Natural killer cell (primary cell): ENCODE measurements around the gene KCNH4. TPM values are rescaled to one million over a fixed set of nuclear protein-coding genes. Genes with fewer than 3 reads are reported as not detected.

ENCODE experiments used
- ATAC-seq, 3 donors: fragments of 150-1000 bp in 2 of 3; fragments of 200-7000 bp in 1 of 3; cut with Tn5 transposase; 1 replicate in 1 of 3; 2 replicates in 2 of 3; pipeline ENCODE4 v1.10.0; 2021; ENCODE audit warnings: mild to moderate bottlenecking in 2 of 3, moderate library complexity in 2 of 3
- DNase-seq, 2 donors: peaks; one replicate each; pipeline versions ENCODE4 v3.0.0 to v3.0.0-alpha.2; 2013 to 2021; ENCODE audit warnings: mixed read lengths in 1 of 2
- H3K27ac ChIP-seq: one replicate; pipeline ENCODE4 v1.5.1; 2013; ENCODE audit warnings: mild to moderate bottlenecking, low read length
- H3K27me3 ChIP-seq: one replicate; pipeline ENCODE4 v1.6.1; 2013; ENCODE audit warnings: low read length; ENCODE audit not compliant: control insufficient read depth, insufficient read depth
- H3K36me3 ChIP-seq: one replicate; pipeline ENCODE4 v1.6.1; 2013; ENCODE audit warnings: low read length; ENCODE audit not compliant: control insufficient read depth, insufficient read depth
- H3K4me1 ChIP-seq: one replicate; pipeline ENCODE4 v1.6.1; 2013; ENCODE audit warnings: low read length; ENCODE audit not compliant: control insufficient read depth, insufficient read depth
- H3K4me3 ChIP-seq: one replicate; pipeline ENCODE4 v1.5.1; 2013; ENCODE audit warnings: low read length
- H3K9me3 ChIP-seq: one replicate; pipeline ENCODE4 v1.6.1; 2013; ENCODE audit warnings: low read length; ENCODE audit not compliant: control insufficient read depth, insufficient read depth
- H3K27ac Mint-ChIP-seq, 2 donors: one replicate each; pipeline ENCODE4 v1.8.0; 2022; ENCODE audit warnings: mild to moderate bottlenecking in 2 of 2, mixed read lengths in 2 of 2, moderate library complexity in 1 of 2
- H3K27me3 Mint-ChIP-seq, 2 donors: one replicate each; pipeline ENCODE4 v1.8.0; 2022; ENCODE audit warnings: low read depth in 2 of 2, mixed read lengths in 2 of 2
- H3K36me3 Mint-ChIP-seq: one replicate; pipeline ENCODE4 v1.8.0; 2022; ENCODE audit warnings: mixed read lengths
- H3K4me1 Mint-ChIP-seq, 2 donors: one replicate each; pipeline ENCODE4 v1.8.0; 2022; ENCODE audit warnings: mixed read lengths in 2 of 2
- H3K4me3 Mint-ChIP-seq: one replicate; pipeline ENCODE4 v1.8.0; 2022; ENCODE audit warnings: mild to moderate bottlenecking, moderate library complexity, mixed read lengths
- H3K9me3 Mint-ChIP-seq, 2 donors: one replicate each; pipeline ENCODE4 v1.8.0; 2022; ENCODE audit warnings: mixed read lengths in 2 of 2
- WGBS: methylation state at CpG from one replicate; pipeline ENCODE4 v1.1.7; 2013; ENCODE audit warnings: missing lambda C conversion rate; ENCODE audit not compliant: insufficient coverage; 5-methylcytosine and 5-hydroxymethylcytosine counted together
- intact Hi-C: fragments of 100-400 bp; cut with micrococcal nuclease; formaldehyde crosslinking; loops from one replicate; pipeline ENCODE4 v1.14.2; 2022
- total RNA-seq, 4 donors: library from RNA; stranded (reverse); fragments of 120-200 nt in 1 of 4; gene quantifications; one replicate each; pipeline versions ENCODE4 v1.2.3 to v1.2.4, GENCODE V29; 2013 to 2022
- TF ChIP-seq, protein P1 (sequence below): fragments of 200-600 bp; IDR thresholded peaks from one replicate; pipeline ENCODE4 v1.8.0; 2022; ENCODE audit warnings: antibody characterized with exemption

KCNH4 gene
- total RNA-seq, 3 donors from 2014 or later (not counting 1 experiment from before 2014, with no cell fraction given): 0.12 to 0.27 (median 0.20) TPM

DNA sequence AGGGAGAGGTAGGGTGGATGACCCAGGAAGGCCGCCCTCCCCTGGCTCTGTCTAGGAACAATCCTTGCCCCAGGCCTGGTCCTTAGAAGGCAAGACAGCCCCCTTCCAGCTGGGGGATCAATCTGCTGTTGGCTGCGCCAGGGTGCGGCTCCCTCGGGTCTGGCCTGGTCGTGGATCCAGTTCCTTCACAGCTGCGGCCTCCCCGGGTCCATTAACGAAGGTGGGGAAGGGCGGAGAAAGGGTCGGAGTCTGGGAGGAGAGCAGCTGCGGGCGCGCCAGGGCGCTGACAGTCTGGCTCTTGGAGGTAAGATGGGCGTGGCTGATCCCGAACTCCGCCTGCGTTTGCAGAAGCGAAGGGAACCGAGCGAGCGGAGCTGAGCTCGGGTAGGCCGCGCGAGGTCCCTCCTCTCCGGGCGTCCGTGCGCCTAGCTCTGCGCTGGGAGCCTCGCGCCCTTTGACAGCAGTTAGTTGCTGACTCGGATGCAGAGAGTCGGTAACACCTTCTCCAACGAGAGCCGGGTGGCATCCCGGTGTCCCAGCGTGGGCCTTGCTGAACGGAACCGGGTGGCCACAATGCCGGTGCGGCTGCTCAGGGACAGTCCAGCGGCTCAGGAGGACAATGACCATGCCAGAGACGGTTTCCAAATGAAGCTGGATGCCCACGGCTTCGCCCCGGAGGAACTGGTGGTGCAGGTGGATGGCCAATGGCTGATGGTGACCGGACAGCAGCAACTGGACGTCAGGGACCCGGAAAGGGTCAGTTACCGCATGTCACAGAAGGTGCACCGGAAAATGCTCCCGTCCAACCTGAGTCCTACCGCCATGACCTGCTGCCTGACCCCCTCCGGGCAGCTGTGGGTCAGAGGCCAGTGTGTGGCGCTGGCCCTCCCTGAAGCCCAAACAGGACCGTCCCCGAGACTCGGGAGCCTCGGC lies 58.3 kb downstream of the KCNH4 start, which contains the start of gene HSPB9:
Gene HSPB9, plus strand, starts transcription at position 434 of the 933 bp plus-strand sequence. Its CDS starts 47 bp downstream, at position 481.
- peaks cover 7% of the 10 kb centered on the region for H3K36me3 Mint-ChIP-seq
- peak within 1 kb of the TSS; percentile 75 for H3K4me3 Mint-ChIP-seq
- Histone ChIP-seq H3K27ac (no peak within 1 kb of the TSS), H3K4me1 (peaks cover 11% of the 10 kb centered on the region), H3K9me3 (no peaks in the 10 kb centered on the region), H3K36me3 (peaks cover 28% of the 10 kb centered on the region), H3K27me3 (no peaks in the 10 kb centered on the region), H3K4me3 (no peak within 1 kb of the TSS)
- DNase-seq: no peak
- peak within 1 kb of the TSS in 1 of 2 donors; percentile 47 for H3K27ac Mint-ChIP-seq
- ATAC-seq: no peak
- intact Hi-C loops: no loop called here
- H3K4me1 Mint-ChIP-seq: peaks cover 5 to 21% of the 10 kb centered on the region in 2 donors
- H3K9me3 Mint-ChIP-seq: no peaks in the 10 kb centered on the region
- no peaks in the 10 kb centered on the region for H3K27me3 Mint-ChIP-seq
- TF ChIP-seq, protein P1, sequence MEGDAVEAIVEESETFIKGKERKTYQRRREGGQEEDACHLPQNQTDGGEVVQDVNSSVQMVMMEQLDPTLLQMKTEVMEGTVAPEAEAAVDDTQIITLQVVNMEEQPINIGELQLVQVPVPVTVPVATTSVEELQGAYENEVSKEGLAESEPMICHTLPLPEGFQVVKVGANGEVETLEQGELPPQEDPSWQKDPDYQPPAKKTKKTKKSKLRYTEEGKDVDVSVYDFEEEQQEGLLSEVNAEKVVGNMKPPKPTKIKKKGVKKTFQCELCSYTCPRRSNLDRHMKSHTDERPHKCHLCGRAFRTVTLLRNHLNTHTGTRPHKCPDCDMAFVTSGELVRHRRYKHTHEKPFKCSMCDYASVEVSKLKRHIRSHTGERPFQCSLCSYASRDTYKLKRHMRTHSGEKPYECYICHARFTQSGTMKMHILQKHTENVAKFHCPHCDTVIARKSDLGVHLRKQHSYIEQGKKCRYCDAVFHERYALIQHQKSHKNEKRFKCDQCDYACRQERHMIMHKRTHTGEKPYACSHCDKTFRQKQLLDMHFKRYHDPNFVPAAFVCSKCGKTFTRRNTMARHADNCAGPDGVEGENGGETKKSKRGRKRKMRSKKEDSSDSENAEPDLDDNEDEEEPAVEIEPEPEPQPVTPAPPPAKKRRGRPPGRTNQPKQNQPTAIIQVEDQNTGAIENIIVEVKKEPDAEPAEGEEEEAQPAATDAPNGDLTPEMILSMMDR: no peak
- whole genome bisulfite sequencing: 97% methylated on average over 61 of the region's 61 CpGs

DNA sequence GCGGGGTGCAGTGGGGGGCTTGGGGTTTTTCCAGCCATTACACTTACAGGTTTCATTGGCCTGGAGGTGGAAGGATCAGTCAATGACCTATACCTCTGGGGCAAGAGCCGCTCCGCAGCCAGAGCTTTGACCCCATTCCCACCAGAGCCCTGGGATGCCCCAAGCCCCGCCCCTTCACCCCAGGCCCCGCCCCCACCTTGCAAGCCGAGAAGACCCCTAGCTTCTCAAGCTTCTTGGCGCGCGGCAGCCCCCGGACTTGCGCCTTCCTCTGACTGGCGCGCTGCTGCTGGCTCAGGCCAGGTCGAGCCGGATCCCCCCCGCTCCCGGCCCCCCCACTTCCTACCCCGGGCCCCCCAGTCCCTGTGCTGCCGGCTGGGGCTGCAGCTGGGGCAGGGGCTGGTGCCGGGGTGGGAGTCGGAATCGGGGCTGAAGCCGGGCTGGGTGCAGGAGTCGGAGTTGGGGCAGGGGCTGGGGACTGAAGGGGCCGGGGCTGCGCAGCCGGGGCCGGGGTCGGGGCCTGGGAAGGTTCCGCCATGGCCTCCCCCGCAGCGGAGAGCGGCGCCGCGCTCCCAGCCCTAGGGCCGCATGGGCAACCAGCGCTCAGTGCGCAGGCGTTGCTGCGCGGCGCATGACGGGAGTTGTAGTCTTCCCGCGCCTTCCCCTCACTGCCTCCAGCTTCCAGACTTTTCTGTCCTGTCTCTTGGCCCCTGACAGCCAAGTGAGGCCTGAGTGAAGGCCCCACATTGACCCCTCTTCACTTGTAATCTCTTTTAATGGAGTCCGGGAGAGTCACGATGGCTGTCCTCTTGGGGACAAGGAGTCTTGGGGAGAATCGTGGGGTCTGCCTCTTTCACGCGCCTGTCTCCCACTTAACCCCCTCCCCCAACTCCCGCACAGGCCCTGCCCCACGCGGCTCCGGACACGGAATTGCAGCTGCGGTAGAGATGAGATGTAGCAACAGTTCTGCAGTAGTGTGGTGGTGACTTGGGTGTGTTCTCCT lies 59.9 kb downstream of the KCNH4 start, which contains the start of gene KAT2A:
Gene KAT2A, minus strand, starts transcription at position 598 of the 1,000 bp plus-strand sequence. Its CDS starts 63 bp downstream, at position 535.
- Mint-ChIP-seq H3K27ac (peak within 1 kb of the TSS in 1 of 2 donors; percentile 47), H3K27me3 (no peaks in the 10 kb centered on the region), H3K4me1 (peaks cover 5 to 28% of the 10 kb centered on the region in 2 donors), H3K9me3 (no peaks in the 10 kb centered on the region), H3K36me3 (no peaks in the 10 kb centered on the region), H3K4me3 (peak within 1 kb of the TSS; percentile 75)
- Histone ChIP-seq H3K4me3 (peak within 1 kb of the TSS; percentile 30), H3K27ac (no peak within 1 kb of the TSS), H3K9me3 (no peaks in the 10 kb centered on the region), H3K27me3 (no peaks in the 10 kb centered on the region), H3K4me1 (peaks cover 20% of the 10 kb centered on the region), H3K36me3 (peaks cover 17% of the 10 kb centered on the region)
- intact Hi-C loops: no loop called here
- TF ChIP-seq, protein P1: no peak
- DNase-seq (peak; percentile 73 to 90), ATAC-seq (peak; percentile 84 to 90 (median 89))
- WGBS: 3% methylated on average over 48 of the region's 57 CpGs

DNA sequence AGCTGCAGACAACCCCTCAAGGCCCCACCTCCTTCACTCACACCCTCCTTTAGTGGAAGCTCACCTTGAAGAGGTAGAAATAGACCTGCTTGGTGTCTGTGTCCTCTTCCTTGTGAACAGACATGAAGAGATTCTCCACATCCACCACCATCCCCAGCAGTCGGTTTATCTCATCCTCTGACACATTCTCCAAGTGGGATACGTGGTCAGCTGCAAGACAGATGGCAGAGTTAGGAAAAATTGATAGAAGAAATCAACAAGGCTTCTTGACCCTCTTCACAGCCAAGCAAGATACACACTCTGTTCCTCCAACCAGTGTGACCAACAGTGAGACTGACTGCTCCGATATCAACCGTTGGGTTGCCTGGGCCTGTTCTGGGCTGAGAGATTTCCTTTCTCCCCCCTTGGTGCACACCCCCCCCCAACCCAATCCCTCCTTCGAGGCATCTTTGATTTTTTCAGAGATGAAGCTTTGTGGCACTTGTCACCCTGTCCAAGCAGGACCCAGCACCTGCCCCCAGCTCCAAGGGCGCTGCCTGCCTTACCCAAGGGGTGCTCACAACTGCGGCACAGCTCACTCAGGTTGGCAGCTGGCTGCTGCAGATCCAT lies 60.7 kb downstream of the KCNH4 start:
- peaks cover 8% of the 10 kb centered on the region for H3K36me3 ChIP-seq
- no peak for ATAC-seq
- WGBS: 71% methylated on average over 7 of the region's 7 CpGs
- H3K27me3 ChIP-seq: no peaks in the 10 kb centered on the region
- H3K27ac ChIP-seq: no peak overlapping the region
- H3K27ac Mint-ChIP-seq: no peak overlapping the region
- DNase-seq: no peak
- H3K4me3 ChIP-seq: no peak overlapping the region
- peak overlapping the region; percentile 57 for H3K4me3 Mint-ChIP-seq
- H3K36me3 Mint-ChIP-seq: no peaks in the 10 kb centered on the region
- no peaks in the 10 kb centered on the region for H3K27me3 Mint-ChIP-seq
- TF ChIP-seq, protein P1: no peak
- H3K4me1 Mint-ChIP-seq: peaks cover 5 to 28% of the 10 kb centered on the region in 2 donors
- H3K9me3 ChIP-seq: no peaks in the 10 kb centered on the region
- H3K9me3 Mint-ChIP-seq: no peaks in the 10 kb centered on the region
- intact Hi-C loops: no loop called here
- H3K4me1 ChIP-seq: peaks cover 22% of the 10 kb centered on the region
